HG03432 (cell line): ENCODE data around the gene DHRS13.
"Not testable (repeated sequence)": the region's sequence is repeated elsewhere in the genome, so short reads cannot be mapped to it uniquely, and the experiment has no call there.

ENCODE experiments used
- ATAC-seq: cut with Tn5 transposase; IDR thresholded peaks from one replicate; pipeline ENCODE4 v1.9.1; 2021; ENCODE audit warnings: mild to moderate bottlenecking, moderate library complexity; ENCODE audit not compliant: unreplicated experiment

Gene DHRS13

GRCh38 chr17:28861393-28862203 lies 41.3 kb downstream of the DHRS13 start:
- no peak for ATAC-seq

DNA sequence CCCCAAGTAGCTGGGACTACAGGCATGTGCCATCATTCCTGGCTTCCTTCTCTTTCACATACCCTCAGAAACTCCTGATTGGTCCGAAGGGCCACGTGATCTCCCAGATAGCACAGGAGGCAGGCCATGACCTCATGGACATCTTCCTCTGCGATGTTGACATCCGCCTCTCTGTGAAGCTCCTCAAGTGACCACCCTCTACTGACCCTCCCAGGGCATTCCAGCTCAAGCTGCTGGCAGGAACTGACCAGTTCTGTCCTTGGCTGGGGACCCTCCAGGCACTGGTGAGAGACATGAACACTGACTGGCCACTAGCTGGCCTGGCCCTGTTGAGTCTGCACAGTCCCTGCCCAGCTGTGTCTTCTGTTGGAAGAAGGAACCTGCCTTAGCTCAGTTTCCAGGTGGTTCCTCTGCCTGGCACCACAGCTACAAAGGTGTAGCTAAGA lies 42.5 kb downstream of the DHRS13 start:
- ATAC-seq: no peak

GRCh38 chr17:28858801-28859355 lies 44.0 kb downstream of the DHRS13 start:
- ATAC-seq: no peak

- ATAC-seq: no peak
Observed at GRCh38 chr17:28857905-28858800, 44.7 kb downstream of the DHRS13 start.

DNA sequence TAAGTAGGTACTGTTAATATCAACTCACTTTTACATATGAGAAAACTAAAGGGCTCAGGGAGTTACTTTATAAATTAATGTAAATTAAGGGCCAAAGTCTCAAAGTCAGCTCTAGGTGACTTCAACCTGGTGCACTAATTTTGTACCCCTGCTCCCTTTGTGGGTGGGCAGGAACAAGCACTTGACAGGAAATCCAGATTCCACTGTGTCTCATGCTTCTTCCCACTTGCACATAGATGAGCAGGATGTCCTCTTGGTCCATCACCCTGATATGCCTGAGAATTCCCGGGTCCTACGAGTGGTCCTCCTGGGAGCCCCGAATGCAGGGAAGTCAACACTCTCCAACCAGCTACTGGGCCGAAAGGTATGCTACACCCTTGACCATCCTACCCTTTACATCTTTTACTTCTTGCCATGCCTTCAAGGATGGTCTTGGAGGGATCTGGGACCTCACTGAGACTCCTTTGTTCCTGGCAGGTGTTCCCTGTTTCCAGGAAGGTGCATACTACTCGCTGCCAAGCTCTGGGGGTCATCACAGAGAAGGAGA lies 46.8 kb downstream of the DHRS13 start:
- ATAC-seq: no peak

DNA sequence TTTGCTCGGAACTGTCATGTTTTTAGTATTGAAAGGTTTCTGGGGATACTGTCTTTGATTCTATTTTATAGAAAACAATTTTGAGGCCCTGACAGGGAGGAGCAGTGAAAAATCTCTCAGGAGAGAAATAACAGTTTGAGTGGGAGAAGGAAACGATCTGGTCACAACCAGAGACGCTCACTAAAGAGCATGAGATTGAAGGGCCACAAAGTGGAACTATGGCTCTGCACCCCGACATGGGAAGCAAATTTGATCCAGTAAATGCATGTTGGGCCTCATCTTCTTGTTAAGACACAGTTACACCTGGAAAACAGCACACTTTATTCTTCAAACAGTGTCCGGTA lies 47.6 kb downstream of the DHRS13 start:
- no peak for ATAC-seq

DNA sequence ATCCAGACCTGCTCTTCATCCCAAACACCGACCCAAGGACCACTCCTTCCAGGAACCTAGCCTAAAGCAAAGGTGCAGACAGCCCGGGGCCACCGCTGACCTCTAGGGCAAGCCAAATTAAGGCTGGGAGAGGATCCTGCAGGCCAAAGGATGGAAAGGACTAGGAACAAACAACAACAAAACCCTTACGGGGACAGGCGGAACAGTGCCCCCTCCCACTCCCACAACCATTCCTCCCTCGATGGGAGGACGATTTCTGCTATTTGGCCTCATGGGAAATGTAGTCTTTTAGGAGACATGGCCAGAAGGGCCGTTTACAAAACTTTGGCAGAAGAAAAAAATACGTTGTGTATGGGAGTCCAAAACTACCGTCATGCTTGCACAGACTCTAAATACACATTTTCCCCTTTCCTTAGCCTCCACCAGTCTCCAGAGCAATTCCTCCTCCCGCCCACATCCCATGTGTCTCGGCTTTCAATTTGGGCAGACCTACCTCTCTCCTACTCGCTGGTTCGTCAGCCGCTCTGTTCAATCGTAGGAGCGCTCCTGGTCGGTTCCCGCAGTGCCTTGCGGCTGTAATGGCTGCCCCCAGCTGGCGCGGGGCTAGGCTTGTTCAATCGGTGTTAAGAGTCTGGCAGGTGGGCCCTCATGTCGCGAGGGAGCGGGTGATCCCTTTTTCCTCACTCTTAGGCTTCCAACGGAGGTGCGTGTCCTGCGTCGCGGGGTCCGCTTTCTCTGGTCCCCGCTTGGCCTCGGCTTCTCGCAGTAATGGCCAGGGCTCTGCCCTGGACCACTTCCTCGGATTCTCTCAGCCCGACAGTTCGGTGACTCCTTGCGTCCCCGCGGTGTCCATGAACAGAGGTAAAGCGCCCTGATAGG lies 48.2 kb downstream of the DHRS13 start, which contains the start of gene ERAL1:
TSS of gene ERAL1 (plus strand) at position 560 of the 879 bp plus-strand sequence. CDS start at position 579, 19 bp downstream.
- ATAC-seq: peak; percentile 92

- ATAC-seq: no peak
Observed at GRCh38 chr17:28853295-28853694, 49.6 kb downstream of the DHRS13 start.

DNA sequence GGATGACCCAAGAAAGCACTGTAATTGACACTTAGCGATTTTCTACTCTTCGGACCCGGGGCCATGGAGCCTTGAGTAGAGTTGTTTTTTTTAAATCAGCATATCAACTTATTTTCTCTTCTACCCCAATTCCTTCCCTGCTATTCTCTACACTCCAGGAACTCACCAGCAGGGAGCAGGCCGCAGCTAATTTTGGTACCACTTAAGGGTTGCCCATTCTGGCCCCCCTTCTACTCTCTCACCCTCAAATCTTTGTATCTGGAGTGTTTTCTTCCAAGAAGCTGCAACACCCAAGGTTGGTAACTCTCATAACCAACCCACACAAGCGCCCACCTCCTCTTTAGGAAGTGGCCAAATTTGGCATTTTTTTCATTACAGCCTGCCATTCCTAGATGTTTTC lies 53.6 kb downstream of the DHRS13 start:
- no peak for ATAC-seq

DNA sequence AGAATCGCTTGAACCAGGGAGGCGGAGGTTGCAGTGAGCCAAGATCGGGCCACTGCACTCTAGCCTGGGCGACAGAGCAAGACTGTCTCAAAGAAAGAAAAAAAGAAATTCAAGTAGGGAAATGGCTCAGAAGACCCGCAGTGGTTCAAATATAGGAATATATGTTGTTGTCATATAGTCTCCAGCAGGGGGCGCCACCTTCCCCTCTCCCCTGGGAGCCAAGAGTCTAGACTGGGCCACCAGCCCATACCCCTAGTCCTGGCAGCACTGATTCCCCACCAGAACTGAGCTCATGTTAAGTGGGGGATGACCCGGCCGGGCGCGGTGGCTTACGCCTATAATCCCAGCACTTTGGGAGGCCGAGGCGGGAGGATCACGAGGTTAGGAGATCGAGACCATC lies 54.2 kb downstream of the DHRS13 start:
- not testable (repeated sequence) for ATAC-seq
